HepG2 (cell line): ENCODE measurements around the gene ERMP1.

Experiments used
- EZH2 ChIP-seq: conservative IDR thresholded peaks from 2 replicates; pipeline ENCODE4 v1.6.1; 2012; ENCODE audit warnings: mild to moderate bottlenecking, low read depth, low read length, moderate library complexity
- TF ChIP-seq, protein P1 (sequence below): sonication (generic); formaldehyde crosslinking; IDR thresholded peaks from 2 replicates; pipeline ENCODE4 v1.4.0; 2020; ENCODE audit warnings: missing genetic modification reagents
- TF ChIP-seq, protein P2 (sequence below): sonication (generic); formaldehyde crosslinking; IDR thresholded peaks from 2 replicates; pipeline ENCODE4 v1.5.0; 2020; ENCODE audit warnings: mild to moderate bottlenecking, missing genetic modification reagents, moderate library complexity

DNA sequence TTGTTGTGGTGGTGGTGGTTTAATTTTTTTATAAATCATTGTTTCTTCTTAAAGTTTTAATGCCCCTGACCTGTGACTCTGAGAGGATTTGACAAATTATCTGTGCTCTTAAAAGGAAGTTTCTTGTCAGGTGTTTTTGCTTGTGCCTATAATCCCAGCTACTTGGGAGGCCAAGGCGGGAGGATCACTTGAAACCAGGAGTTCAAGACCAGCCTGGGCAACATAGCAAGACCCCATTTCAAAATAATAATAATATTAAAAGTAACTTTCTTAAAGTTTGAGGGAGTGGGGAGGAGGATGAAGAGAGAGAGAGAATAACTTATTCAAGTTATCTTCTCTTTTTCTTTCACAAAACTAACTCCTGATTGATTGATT is 12.2 kb upstream of the ERMP1 start:
- TF ChIP-seq, protein P1, sequence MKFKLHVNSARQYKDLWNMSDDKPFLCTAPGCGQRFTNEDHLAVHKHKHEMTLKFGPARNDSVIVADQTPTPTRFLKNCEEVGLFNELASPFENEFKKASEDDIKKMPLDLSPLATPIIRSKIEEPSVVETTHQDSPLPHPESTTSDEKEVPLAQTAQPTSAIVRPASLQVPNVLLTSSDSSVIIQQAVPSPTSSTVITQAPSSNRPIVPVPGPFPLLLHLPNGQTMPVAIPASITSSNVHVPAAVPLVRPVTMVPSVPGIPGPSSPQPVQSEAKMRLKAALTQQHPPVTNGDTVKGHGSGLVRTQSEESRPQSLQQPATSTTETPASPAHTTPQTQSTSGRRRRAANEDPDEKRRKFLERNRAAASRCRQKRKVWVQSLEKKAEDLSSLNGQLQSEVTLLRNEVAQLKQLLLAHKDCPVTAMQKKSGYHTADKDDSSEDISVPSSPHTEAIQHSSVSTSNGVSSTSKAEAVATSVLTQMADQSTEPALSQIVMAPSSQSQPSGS = no peak
- no peak for TF ChIP-seq EZH2
- TF ChIP-seq, protein P2, sequence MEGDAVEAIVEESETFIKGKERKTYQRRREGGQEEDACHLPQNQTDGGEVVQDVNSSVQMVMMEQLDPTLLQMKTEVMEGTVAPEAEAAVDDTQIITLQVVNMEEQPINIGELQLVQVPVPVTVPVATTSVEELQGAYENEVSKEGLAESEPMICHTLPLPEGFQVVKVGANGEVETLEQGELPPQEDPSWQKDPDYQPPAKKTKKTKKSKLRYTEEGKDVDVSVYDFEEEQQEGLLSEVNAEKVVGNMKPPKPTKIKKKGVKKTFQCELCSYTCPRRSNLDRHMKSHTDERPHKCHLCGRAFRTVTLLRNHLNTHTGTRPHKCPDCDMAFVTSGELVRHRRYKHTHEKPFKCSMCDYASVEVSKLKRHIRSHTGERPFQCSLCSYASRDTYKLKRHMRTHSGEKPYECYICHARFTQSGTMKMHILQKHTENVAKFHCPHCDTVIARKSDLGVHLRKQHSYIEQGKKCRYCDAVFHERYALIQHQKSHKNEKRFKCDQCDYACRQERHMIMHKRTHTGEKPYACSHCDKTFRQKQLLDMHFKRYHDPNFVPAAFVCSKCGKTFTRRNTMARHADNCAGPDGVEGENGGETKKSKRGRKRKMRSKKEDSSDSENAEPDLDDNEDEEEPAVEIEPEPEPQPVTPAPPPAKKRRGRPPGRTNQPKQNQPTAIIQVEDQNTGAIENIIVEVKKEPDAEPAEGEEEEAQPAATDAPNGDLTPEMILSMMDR (CRISPR knock-in tag) = no peak
